ENCODE data around the gene EPHB6.
A peak's percentile ranks its signal among the peaks of the same experiment; 100 is the strongest.

EPHB6 gene, protein sequence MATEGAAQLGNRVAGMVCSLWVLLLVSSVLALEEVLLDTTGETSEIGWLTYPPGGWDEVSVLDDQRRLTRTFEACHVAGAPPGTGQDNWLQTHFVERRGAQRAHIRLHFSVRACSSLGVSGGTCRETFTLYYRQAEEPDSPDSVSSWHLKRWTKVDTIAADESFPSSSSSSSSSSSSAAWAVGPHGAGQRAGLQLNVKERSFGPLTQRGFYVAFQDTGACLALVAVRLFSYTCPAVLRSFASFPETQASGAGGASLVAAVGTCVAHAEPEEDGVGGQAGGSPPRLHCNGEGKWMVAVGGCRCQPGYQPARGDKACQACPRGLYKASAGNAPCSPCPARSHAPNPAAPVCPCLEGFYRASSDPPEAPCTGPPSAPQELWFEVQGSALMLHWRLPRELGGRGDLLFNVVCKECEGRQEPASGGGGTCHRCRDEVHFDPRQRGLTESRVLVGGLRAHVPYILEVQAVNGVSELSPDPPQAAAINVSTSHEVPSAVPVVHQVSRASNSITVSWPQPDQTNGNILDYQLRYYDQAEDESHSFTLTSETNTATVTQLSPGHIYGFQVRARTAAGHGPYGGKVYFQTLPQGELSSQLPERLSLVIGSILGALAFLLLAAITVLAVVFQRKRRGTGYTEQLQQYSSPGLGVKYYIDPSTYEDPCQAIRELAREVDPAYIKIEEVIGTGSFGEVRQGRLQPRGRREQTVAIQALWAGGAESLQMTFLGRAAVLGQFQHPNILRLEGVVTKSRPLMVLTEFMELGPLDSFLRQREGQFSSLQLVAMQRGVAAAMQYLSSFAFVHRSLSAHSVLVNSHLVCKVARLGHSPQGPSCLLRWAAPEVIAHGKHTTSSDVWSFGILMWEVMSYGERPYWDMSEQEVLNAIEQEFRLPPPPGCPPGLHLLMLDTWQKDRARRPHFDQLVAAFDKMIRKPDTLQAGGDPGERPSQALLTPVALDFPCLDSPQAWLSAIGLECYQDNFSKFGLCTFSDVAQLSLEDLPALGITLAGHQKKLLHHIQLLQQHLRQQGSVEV

DNA sequence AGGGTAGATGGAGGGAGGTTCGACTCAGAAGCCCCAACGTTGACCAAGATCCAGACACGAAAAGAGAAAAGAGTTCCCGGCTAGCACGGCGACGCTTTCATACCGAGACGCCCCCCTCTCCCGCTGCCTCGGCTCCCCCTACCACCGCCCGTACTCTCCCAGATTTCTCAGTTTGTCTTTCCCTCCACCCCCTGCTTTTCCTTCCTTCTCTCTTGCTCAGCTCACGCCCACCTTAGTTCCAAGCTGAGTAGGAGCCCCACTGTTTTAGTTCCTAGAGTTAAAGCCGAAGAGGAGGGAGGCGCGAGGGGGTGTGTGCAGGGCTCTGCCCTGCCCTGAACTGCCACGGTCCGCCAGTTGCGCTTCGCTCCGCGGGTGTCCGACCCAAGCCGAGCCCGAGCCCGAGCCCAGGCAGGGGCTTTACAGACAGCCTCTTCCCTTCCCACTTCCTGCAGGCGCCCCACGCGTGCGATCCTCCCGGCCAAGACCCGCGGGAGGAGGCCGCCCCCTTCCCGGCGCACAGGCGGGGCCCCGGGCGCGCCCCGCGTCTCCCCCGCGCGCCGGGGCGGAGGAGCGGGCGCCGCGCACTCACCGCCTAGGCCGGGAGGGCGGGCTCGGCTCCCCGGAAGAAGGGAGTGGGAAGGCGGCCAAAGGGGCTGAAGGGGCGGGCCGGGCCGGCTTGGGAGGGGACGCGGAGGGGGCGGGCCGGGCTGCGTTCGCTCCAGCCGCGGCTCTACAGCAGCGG is at the start of gene EPHB6:
Gene EPHB6 (plus strand): TSS at position 705 of the 742 bp plus-strand sequence. CDS start 8,152 bp downstream, outside the sequence.
- DNase-seq = peak; percentile 47

DNA sequence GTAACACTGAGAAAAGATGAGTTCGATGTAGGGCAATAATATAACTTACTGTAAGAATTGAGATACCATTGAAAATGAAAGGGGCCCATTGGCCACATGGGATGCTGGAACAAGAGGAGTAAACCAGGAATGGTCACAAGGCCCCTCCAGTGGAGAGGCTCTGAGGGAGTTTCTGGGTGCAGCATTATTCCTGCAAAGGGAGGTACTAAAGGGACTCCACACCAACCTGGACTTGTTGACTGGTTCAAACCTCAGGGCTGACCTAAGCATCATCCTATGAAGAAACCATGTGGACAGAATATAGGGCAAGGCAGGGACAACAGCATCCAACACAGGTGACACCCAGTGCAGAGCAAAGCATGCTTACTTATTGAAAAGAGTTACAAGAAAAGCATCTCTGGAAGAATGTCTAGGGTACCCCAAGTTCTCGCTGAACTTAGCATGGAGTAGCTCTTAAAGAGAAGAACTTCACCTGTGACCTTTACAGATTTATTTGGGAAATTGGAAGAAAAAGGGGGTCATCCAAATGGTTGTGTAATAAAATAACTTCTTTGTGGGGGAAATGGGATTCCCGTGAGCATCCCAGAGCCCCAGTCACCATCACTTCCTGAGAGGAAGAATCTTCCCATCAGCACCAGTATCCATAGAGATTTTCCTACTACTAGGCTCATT is 49.4 kb upstream of the EPHB6 start:
- no peak for DNase-seq

DNA sequence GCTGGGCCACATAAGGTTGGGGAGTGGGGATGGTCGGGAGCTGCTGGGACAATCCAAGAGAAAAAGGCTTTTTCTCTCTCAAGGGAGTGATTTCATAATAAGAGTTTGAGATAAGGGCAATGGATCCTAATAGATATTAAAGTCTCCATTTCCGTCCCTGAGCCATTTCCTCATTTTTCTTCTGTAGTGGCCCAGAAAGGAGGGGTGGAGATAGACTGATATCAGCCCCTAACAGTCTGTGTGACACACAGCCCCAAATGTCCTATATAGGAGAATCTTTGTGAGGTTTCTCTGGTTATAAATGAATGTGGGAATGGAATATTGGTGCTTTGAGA is 48.9 kb upstream of the EPHB6 start:
- DNase-seq = no peak

DNA sequence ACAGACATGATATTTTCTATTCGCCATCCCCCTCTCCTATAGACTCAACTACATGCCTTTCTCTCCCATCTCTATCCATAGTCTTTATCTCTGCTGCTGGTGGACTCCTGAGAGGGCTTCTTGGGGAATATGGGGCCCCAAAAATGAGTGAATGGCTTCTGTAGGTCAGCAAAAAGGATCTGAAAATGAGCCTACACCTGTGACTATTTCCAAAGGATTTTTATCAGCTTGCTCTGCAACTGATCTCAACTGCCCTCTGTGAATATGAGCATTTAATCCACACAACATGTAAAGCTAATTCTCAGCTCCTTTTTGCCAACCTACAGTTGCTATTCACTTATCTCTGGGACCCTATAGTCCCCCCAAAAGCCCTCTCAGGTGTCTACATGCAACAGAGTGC is 47.9 kb upstream of the EPHB6 start:
- no peak for DNase-seq

DNA sequence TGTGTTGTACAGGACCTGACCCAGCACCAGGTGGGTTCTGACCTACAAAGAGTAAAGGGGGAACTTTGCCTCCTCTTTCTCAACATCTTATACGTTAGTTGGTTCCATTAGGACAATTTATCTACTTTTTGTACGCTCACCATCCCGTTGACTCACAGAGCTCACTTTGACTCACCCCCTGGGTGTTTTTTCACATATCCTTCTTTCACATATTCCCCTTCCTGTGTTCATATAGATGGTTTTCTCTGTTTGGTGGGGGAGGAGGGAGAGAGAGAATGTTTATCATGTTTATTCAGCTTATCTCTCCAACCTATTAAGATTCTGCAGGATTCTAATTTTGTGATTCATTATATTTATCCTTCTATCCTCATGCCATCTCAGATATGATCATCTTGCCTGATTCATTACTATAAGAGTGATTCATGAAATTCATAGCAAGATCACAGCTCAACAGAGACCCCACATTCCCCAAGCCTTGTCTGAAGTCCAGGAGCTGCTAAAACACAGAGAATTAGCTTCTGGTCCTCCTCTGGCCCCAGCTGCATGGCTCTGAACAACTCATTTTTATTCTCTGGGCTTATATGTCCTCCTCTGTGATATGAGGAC is 46.9 kb upstream of the EPHB6 start:
- no peak for DNase-seq

DNA sequence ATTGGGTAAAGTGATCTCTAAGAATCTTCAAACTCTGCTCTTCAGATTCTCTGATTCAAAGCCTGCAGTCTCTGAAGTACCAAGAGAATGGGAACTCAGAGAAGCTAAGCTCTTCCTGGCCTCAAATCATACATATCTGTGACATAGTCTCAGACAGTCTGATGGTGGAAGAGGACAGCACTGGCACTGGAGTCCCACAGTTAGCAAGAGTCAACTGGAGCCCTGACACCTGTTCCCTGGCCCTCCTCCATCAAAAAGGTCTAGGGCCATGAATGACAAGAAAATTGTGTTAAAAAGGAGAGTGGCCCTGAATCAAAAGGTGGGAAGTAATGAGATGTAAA is 46.4 kb upstream of the EPHB6 start:
- DNase-seq = no peak

DNA sequence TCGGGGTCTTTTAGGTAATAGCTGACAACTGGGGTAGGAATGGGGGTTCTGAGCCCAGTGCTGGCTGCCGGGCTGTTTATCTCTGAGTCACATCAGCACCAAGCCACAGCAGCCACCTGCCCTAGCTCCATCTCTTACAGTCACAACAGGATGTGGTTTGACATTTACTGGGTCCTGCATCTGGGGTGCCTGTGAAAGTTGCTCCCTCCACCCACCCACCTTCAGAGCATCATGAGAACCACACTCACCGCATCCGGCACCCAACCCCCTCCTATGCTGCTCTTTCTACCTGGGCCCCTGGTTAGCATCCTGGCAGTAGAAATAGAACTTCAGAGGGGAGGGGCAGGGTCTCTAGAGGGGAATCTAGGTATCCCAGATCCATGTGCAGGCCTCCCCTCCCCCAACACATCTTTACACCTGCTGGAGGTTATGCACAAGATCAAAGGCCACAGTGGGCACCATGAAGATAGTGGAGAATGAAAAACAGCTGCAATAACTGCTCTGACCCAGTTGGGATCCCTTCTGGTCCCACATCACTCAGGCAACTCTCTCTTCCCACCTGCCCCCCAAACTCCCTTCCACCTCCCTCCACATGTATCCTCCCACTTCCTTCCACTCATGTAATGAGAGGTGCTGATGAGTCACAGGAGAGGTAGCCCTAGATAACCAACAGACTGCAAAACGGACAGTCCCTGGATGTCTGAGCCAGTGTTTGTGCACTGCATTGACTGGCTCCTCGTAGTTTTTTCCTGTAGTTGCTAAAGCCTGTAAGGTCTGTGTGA is 45.9 kb upstream of the EPHB6 start:
- DNase-seq = no peak

DNA sequence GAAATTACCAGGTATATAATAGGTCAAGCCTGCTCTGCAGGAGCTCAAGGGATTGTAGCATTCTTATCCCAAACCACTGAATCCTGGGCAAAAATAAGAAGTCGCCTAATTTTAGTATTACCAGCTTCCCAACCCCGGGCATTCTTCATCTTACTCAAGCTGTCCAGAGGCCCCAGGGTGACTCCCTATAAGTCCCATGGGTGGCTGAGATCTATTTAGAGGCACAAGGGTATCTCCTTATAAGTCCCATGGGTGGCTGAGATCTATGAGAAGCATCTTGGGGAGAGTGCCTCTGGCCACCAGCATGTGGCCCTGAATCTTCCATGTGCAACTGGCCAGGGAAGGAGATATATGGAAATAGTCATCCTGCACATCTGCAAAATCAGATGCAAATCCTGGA is 45.2 kb upstream of the EPHB6 start:
- no peak for DNase-seq

DNA sequence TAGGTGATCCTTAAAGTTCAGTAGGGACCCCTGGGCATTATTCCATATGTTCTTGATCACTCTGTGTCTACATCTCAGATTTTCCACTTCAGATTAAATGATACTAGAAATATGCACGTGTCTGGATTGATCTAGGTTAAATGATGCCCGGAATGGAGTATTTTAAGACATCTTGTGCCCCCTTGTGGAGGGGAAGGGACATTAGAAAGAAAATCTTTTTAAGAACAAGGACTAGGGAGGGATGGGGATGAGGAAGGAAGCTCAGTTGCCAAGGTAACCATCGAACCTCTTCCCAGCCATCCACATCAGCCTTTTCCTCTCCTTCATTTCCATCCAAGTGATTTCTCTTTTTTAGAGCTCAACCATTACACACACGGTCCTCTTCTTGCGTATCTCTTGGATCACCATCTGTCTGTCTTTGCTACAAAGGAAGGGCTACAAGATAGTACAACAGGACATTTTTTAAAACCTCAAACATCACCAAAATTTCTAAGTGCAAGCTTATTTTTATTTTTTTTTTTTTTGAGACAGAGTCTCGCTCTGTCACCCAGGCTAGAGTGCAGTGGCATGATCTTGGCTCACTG is 43.6 kb upstream of the EPHB6 start:
- peak; percentile 44 for DNase-seq

DNA sequence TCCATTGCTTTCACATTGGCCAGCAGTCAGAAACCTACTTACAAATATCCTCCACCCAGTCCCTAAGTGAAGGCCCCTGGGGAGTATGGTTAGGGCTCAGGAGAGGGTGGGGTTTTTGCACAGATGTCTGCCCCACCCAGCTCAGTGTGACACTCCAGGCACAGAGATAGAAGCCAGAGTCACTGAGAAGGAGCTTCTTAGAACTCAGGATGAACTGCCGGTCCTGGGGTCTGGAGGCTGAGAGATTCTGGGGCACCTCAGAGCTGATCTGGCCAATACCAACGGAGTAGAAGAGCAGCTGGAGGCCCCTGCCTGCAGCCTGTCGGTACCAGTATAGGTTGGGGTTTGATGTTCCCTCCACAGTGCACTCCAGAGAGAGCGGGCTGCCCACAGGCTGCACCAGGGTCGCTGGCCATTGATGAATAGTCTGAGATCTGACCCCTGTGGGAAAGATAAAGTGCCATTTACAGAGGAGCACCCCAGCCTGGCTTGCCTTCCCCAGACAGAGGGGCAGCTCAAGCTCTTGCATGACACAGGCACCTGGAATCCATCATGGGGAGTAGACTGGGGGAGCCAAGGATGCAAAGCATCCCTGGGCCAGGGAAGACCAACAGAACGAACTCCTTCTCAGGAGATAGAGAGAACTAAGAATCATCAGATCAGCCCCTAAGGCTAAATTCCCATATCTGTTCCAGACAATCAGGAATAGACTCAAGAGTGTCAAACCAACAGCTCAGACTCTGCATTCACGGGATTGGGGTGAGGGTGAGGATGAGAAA is 42.2 kb upstream of the EPHB6 start:
- DNase-seq = no peak

DNA sequence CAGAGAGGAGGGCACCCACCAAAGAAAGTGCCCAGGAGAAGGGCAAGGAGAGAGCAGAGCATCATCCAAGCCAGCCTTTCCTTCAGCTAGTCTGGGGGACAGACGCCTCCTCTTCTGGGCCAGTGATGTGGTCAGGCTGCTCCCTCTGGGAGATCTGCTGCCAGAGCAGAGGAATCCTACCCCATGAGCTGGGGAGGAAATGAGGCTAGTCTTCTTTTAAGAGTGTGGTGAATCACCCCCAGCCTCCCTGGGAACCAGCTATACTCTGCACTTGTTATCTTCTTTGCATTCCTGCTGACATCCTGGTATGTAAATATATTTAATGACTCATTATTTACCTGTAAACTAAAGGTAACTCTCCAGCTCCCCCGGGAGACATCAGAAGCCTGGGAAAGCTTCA is 41.6 kb upstream of the EPHB6 start:
- DNase-seq = peak; percentile 44

DNA sequence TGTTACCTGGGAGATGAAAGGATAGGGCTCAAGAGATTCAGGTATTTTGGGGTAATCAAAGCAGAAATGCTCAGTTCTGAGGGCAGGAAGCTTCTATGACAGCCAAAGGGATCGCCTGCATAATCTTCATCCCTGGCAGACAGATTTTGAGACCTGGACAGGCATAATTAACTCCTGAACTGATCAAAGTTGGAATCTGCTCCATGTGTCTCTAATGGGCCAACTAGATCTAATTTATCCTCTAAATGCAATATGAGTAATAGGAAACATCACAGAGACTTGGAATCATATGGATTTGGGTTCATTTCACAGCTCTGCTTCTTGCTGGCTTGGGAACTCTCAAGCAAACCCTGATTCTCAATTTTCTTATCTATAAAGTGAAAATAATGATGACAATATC is 41.2 kb upstream of the EPHB6 start:
- no peak for DNase-seq

DNA sequence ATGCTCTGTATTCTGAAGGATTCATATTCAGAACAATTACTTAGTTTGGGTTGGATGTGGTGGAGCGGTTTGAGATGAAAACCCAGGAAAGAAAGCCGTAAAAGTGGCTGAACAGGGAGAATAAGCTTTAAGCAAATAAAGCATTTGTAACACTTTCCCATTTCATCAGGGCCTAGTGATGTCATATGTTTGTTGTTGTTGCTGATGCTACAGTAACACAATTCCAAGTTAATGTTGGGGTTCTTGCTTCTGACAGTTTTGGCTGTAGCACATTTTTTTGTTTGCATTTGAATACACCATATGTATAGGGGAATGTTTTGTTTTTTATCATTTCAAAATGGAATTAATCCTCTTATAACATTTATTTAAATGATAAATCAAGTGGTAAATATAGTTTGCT is 40.4 kb upstream of the EPHB6 start:
- no peak for DNase-seq

DNA sequence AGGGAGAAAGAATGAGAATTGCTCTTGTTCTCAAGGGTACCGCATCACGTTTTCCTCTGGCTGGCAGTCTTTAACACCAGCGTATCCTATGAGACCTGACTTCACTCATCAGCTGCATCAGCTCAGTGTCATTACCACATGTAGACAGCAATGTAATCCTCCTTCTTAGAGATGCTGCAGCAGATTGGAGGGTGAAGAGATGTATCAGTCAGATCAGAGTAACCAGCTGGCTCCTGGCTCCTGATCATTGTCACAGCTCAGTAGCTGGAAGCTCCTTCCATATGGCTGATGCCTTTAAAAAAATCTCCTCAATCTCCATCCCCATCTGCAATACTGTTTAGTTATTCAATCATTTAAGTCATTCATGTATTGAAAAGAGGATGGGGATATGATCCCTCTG is 39.7 kb upstream of the EPHB6 start:
- no peak for DNase-seq

DNA sequence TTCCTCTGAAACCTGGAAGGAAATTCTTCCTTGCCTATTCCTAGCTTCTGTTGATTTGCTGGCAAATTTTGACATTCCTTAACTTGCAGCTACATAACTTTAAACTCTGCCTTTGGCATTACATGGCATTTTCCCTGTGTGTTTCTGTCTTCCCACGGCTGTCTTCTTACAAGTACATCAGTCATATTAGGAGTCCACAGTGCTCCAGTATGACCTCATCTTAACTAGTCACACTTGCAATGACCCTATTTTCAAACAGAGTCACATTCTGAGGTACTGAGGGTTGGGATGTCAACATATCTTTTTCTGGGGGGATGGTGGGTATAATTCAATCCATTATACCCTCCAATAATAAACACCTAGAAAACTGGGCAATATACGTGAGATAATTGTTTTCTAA is 37.4 kb upstream of the EPHB6 start:
- DNase-seq = no peak

DNA sequence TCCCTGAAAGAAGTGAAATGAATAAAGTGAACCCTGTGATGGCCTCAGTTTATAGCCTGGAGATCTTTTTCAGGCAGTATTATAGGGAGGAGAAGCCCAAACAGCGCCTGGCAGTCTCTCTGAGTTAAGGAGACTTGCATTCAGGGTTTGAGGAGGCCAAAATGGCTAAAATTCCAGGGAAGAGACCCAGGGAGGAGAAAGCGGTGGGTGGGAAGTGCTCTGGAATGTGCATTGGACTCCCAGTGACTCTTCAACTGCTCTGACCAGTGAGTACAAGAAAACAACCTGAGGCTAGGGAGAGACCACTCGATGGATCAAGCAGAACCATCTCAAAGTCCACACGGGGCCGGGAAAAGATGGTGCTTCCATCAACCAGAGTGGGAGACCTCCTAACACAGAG is 35.3 kb upstream of the EPHB6 start:
- no peak for DNase-seq

DNA sequence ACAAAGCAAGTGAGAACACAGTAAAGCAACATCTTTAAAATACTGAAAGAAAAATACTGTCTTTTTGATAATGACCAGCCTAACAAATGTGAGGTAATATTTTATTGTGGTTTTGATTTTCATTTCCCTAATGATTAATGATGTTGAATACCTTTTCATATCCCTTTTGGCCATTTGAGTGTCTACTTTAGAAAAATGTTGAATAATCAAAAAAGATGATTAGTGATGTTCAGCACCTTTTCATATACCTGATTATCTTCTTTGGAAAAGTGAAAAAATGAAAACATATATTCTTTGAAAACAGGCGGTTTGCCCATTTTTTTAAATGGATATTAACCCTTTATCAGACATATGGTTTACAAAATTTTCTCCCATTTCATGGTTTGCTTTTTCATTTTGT is 32.2 kb upstream of the EPHB6 start:
- no peak for DNase-seq

DNA sequence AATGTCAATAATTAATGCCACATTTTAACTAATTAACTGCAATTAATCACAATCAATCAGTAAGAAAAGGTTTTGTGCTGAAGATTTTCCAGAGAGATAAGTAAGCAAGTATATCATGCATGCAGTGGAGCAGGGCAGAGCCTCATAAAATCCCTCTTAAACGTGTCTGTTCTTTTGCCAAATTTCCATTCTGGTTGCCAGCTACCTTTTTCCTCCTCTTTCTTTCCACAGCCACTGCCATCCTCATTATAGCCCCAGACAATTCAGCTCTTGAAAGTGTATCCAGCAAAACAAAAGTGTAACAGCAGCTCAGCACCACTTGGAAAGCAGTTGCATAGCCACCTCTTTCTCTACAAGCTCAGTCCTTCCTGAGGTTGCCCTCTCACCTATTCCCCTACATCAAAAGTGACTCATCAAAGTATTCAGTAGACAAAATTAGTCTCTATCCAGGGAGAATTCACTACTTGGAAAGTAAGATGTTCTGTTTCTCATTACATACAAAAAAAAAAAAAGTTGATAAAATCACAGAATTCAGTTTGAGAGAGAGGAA is 26.9 kb upstream of the EPHB6 start:
- no peak for DNase-seq

DNA sequence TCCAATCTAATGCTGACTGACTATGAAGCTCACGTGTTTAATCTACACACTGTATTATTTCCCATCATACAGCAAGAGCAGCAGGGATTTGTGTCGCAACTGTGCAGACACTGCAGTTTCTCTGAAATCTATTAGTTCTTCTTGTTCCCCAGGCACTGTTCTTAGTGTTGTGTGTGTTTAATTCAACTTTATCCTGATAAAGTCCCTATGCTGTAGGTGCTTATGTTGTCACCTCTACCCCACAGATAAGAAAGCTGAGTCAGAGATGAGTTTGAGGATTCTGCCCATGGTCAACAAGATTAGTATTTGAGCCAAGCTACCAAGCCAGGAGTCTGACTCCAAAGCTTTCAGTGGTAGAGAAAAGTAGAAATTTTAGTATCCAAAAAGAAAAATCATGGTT is 22.5 kb upstream of the EPHB6 start:
- no peak for DNase-seq

Measured in COR-L47 (cell line).